Endodermal cell (in vitro differentiated cells): Measurements from ENCODE around the gene SEC24A. TPM values are rescaled to one million over a fixed set of nuclear protein-coding genes. Genes with fewer than 3 reads are reported as not detected.
A peak's percentile ranks its signal among the peaks of the same experiment; 100 is the strongest.

Source experiments
- DNase-seq: peaks from one replicate; pipeline ENCODE4 v3.0.0-alpha.2; 2017
- H3K27ac ChIP-seq: 2 replicates; pipeline ENCODE4 v1.5.1; 2013; ENCODE audit warnings: mild to moderate bottlenecking, low read depth, low read length, moderate library complexity
- H3K27me3 ChIP-seq: 2 replicates; pipeline ENCODE4 v1.6.1; 2013; ENCODE audit warnings: mild to moderate bottlenecking, low read length, moderate library complexity; ENCODE audit not compliant: insufficient read depth, control insufficient read depth, poor library complexity, severe bottlenecking
- H3K36me3 ChIP-seq: 2 replicates; pipeline ENCODE4 v1.7.0; 2013; ENCODE audit warnings: mild to moderate bottlenecking, low read length, moderate library complexity; ENCODE audit not compliant: control insufficient read depth, insufficient read depth
- H3K4me1 ChIP-seq: one replicate; pipeline ENCODE4 v1.7.0; 2013; ENCODE audit warnings: low read length; ENCODE audit not compliant: control insufficient read depth, insufficient read depth
- H3K4me3 ChIP-seq: 2 replicates; pipeline ENCODE4 v1.5.1; 2013; ENCODE audit warnings: mild to moderate bottlenecking, low read length, moderate library complexity
- H3K9ac ChIP-seq: 2 replicates; pipeline ENCODE4 v1.6.1; 2013; ENCODE audit warnings: mild to moderate bottlenecking, low read length, moderate library complexity; ENCODE audit not compliant: poor library complexity, severe bottlenecking; ENCODE audit errors: extremely low read depth
- H3K9me3 ChIP-seq: 2 replicates; pipeline ENCODE4 v1.6.1; 2013; ENCODE audit warnings: mild to moderate bottlenecking, low read length, moderate library complexity; ENCODE audit not compliant: control insufficient read depth
- H3K27ac Mint-ChIP-seq: 2 replicates; pipeline ENCODE4 v1.8.0; 2020; ENCODE audit warnings: mixed read lengths
- H3K27me3 Mint-ChIP-seq: 2 replicates; pipeline ENCODE4 v1.8.0; 2021; ENCODE audit warnings: mild to moderate bottlenecking, mixed read lengths; ENCODE audit not compliant: insufficient read depth
- H3K36me3 Mint-ChIP-seq: 2 replicates; pipeline ENCODE4 v1.8.0; 2020; ENCODE audit warnings: low read depth, mixed read lengths
- H3K4me1 Mint-ChIP-seq: 2 replicates; pipeline ENCODE4 v1.8.0; 2020; ENCODE audit warnings: mixed read lengths
- H3K4me3 Mint-ChIP-seq: 2 replicates; pipeline ENCODE4 v1.8.0; 2020; ENCODE audit warnings: mild to moderate bottlenecking, moderate library complexity, mixed read lengths
- H3K9me3 Mint-ChIP-seq: 2 replicates; pipeline ENCODE4 v1.8.0; 2020; ENCODE audit warnings: mild to moderate bottlenecking, mixed read lengths
- WGBS, 2 experiments: methylation state at CpG; one replicate each; pipeline versions ENCODE4 v1.1.5 to v1.1.7; 2013; ENCODE audit warnings: missing lambda C conversion rate in 2 of 2, mixed read lengths in 1 of 2; ENCODE audit not compliant: insufficient coverage in 1 of 2, insufficient read length in 1 of 2; 5-methylcytosine and 5-hydroxymethylcytosine counted together
- total RNA-seq, 2 donors: library from RNA; stranded (reverse); fragmentation: NEBNext Ultra II Directional in 1 of 2; extraction: Animal tissue kit (Norgen Biotek cat#: 25700) in 1 of 2; gene quantifications; 2 replicates in 1 of 2; 3 replicates in 1 of 2; pipeline ENCODE4 v1.2.1, GENCODE V29; 2021
- TF ChIP-seq, protein P1 (sequence below): fragments of 200-600 bp; sonication (generic); conservative IDR thresholded peaks from 2 replicates; pipeline ENCODE4 v1.5.0; 2021; ENCODE audit warnings: antibody characterized with exemption, mild to moderate bottlenecking

The SEC24A gene
- total RNA-seq, 2 donors from 2014 or later: 26.5 to 32.1 TPM

DNA sequence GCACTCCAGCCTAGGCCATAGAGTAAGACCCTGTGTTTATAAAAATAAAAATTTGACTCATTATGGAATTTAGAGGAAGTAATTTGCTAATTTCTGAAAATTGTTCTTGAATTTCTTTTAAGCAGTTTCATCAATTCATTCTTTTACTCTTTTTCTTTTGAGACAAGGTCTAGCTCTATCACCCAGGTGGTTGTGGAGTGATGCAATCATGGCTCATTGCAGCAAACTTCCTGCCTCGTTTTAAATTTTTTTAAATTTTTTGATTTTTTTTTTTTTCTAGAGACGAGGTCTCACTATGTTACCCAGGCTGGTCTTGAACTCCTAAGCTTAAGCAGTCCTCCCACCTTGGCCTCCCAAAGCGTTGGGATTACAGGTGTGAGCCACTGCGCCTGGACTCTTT lies 86.7 kb downstream of the SEC24A start:
- no peaks in the 10 kb centered on the region for H3K4me1 ChIP-seq
- H3K36me3 ChIP-seq: no peaks in the 10 kb centered on the region
- Mint-ChIP-seq H3K36me3 (no peaks in the 10 kb centered on the region), H3K27ac (no peak overlapping the region), H3K9me3 (no peaks in the 10 kb centered on the region), H3K4me1 (peaks cover 13% of the 10 kb centered on the region), H3K27me3 (no peaks in the 10 kb centered on the region), H3K4me3 (no peak overlapping the region)
- no peaks in the 10 kb centered on the region for H3K9me3 ChIP-seq
- DNase-seq: no peak
- H3K27ac ChIP-seq: no peak overlapping the region
- no peak overlapping the region for H3K9ac ChIP-seq
- TF ChIP-seq, protein P1, sequence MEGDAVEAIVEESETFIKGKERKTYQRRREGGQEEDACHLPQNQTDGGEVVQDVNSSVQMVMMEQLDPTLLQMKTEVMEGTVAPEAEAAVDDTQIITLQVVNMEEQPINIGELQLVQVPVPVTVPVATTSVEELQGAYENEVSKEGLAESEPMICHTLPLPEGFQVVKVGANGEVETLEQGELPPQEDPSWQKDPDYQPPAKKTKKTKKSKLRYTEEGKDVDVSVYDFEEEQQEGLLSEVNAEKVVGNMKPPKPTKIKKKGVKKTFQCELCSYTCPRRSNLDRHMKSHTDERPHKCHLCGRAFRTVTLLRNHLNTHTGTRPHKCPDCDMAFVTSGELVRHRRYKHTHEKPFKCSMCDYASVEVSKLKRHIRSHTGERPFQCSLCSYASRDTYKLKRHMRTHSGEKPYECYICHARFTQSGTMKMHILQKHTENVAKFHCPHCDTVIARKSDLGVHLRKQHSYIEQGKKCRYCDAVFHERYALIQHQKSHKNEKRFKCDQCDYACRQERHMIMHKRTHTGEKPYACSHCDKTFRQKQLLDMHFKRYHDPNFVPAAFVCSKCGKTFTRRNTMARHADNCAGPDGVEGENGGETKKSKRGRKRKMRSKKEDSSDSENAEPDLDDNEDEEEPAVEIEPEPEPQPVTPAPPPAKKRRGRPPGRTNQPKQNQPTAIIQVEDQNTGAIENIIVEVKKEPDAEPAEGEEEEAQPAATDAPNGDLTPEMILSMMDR: no peak
- WGBS, 2 experiments: 94 to 96% methylated on average over 4 of the region's 4 CpGs
- H3K27me3 ChIP-seq: no peaks in the 10 kb centered on the region
- H3K4me3 ChIP-seq: no peak overlapping the region

DNA sequence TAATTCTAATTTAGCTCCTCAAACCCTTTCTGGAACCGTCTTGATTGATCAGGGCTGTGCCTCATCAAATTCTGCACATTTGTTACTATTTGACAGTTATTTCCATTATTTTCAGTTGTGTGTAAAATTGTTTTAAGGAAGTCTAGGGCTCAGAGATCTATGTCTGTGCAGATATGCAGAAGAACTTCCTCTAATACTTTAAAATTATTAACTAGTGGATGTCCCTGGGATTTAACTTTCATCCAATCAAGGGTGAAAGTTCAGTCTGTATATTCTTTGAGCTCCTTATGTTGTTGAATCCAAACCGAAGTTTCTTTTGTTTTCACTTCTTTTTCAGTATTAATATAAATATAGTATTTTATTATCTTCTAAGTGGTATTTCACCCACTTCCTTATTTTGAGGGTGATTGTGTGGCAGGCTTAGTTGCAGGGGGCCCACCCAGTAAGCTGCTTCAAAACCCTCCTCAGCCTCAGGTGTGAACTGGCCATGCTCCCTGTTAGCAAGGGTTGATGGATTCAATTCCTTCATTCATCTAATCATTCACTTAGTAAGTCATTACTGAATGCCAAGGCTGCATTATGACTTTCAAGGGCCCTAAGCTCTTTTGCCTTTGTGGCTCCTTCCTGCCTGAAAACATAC lies 87.7 kb downstream of the SEC24A start:
- TF ChIP-seq, protein P1: no peak
- H3K4me1 ChIP-seq: no peaks in the 10 kb centered on the region
- 80% methylated on average over 1 of the region's 2 CpGs; no CpG with 5 or more reads in 1 of the 2 experiments for WGBS, 2 experiments
- Mint-ChIP-seq H3K4me1 (peaks cover 18% of the 10 kb centered on the region), H3K9me3 (no peaks in the 10 kb centered on the region), H3K4me3 (no peak overlapping the region), H3K36me3 (peaks cover 4% of the 10 kb centered on the region), H3K27me3 (no peaks in the 10 kb centered on the region), H3K27ac (no peak overlapping the region)
- no peak overlapping the region for H3K4me3 ChIP-seq
- no peak overlapping the region for H3K27ac ChIP-seq
- H3K27me3 ChIP-seq: no peaks in the 10 kb centered on the region
- H3K9me3 ChIP-seq: no peaks in the 10 kb centered on the region
- DNase-seq: no peak
- H3K9ac ChIP-seq: no peak overlapping the region
- peaks cover 3% of the 10 kb centered on the region for H3K36me3 ChIP-seq

DNA sequence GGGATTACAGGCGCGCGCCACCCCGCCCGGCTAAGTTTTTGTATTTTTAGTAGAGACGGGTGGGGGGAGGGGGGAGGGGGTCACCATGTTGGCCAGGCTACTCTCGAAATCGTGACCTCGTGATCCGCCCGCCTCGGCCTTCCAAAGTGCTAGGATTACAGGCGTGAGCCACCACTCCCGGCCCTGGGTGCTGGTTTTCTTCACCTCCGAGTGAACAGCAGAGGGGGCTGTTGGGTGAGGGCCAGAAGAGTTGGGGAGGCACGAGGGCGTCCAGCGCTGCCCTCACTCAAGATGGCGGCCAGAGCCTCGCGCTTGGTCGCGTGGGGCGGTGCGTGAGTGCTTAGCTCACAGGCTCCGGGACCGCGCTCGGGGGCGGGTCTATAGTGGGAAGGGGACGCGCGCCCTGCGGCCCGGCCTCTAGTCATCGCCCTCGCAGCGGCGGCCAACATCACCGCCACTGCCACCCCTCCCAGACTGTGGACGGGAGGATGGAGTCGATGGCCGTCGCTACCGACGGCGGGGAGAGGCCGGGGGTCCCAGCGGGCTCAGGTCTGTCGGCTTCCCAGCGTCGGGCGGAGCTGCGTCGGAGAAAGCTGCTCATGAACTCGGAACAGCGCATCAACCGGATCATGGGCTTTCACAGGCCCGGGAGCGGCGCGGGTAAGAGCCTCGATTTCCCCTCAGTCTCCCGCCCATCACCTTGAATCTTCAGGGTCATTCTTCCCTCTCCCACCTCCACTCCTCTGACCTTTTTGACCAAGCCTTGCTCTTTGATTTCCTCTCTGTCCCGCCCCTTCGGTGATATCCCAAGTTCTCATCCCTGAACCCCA lies 89.8 kb downstream of the SEC24A start, which contains the start of gene CAMLG:
Gene CAMLG (plus strand): TSS at position 416 of the 830 bp plus-strand sequence. CDS start 73 bp downstream, at position 489.
- Histone ChIP-seq H3K36me3 (peaks cover 12% of the 10 kb centered on the region), H3K27ac (peak within 1 kb of the TSS; percentile 88), H3K4me3 (peak within 1 kb of the TSS; percentile 96), H3K4me1 (no peaks in the 10 kb centered on the region), H3K9me3 (no peaks in the 10 kb centered on the region), H3K27me3 (no peaks in the 10 kb centered on the region), H3K9ac (peak within 1 kb of the TSS; percentile 78)
- DNase-seq: peak; percentile 99
- Mint-ChIP-seq H3K4me1 (peaks cover 19% of the 10 kb centered on the region), H3K4me3 (peak within 1 kb of the TSS; percentile 96), H3K27ac (peak within 1 kb of the TSS; percentile 98), H3K9me3 (no peaks in the 10 kb centered on the region), H3K27me3 (no peaks in the 10 kb centered on the region), H3K36me3 (peaks cover 14% of the 10 kb centered on the region)
- TF ChIP-seq, protein P1: peak; percentile 89
- 1% methylated on average over 38 to 66 of the region's 66 CpGs for WGBS, 2 experiments
